GM21723 (cell line): ENCODE results near the gene HLA-B.
"Not testable (repeated sequence)": the region's sequence is repeated elsewhere in the genome, so short reads cannot be mapped to it uniquely, and the experiment has no call there.

Experiments
- ATAC-seq: cut with Tn5 transposase; IDR thresholded peaks from one replicate; pipeline ENCODE4 v1.9.1; 2021; ENCODE audit warnings: mild to moderate bottlenecking, moderate library complexity; ENCODE audit not compliant: unreplicated experiment

The HLA-B gene

GRCh38 chr6:31385041-31385440, 28.1 kb upstream of the HLA-B start:
- ATAC-seq = no peak

DNA sequence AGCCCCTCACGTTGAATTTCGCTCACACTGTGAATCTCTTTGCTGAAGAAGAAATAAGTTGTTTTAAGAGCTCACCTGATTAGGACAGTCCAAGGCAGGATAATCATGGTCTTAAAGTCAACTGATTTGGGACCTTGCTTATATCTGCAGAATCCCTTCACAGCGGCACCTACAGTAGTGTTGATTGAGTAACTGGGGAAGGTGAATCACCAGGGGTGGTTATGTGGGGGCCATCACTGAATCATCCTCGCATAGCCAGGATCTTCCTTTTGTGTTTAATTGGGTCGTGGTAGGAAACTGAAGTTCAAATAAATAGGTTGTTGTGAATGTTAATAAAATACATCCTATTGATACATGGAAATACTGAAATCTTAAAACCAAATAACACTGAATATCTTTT, 26.2 kb upstream of the HLA-B start:
- no peak for ATAC-seq

- ATAC-seq = no peak
Measured at GRCh38 chr6:31381666-31382065, 24.7 kb upstream of the HLA-B start.

GRCh38 chr6:31379850-31380249, 22.9 kb upstream of the HLA-B start:
- no peak for ATAC-seq

GRCh38 chr6:31378721-31379103, 21.7 kb upstream of the HLA-B start:
- ATAC-seq = no peak

- no peak for ATAC-seq
Measured at GRCh38 chr6:31378062-31378720, 21.2 kb upstream of the HLA-B start.

- ATAC-seq = no peak
Measured at GRCh38 chr6:31377029-31377428, 20.1 kb upstream of the HLA-B start.

GRCh38 chr6:31375699-31376098, 18.7 kb upstream of the HLA-B start:
- ATAC-seq = no peak

- not testable (repeated sequence) for ATAC-seq
Measured at GRCh38 chr6:31374118-31374517, 17.1 kb upstream of the HLA-B start.

GRCh38 chr6:31368461-31368860, 11.5 kb upstream of the HLA-B start:
- no peak for ATAC-seq

DNA sequence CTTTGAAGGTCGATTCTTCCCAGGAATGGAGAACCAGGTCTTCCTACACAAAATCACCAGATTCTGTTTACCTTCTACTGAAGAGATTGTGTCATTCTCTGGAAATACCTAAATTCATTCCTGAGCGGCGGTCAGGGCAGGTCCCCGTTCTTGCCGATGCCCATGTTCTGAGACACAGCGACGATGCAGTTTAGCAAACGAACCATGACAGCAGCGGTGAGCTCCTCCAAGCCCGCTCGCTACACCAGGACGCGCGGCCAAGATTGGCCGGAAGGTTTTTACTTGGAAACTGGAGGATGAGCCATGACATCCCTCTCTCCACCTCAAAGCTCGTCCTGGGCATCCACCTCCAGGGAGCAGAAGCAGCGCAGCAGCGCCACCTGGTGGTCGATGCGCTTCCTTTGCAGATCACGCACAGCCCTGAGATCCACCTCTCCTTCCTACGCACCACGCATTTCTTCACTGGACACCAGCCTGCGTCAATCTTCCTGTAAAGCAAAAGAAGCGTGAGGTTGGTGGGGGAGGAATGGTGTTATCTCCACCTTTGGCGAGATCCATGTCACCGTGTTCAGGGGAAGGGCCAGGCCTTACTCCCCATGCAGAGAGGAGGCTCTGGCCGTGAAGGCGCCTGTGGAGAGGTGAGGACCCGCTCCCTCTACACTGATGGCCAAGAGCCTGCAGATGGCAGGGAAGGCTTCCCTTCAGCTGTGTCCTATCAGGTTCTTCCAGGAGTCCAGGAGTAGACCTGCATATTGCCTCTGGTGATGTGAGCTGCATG, 9.9 kb upstream of the HLA-B start:
- peak; percentile 68 for ATAC-seq

- no peak for ATAC-seq
Measured at GRCh38 chr6:31365864-31366263, 8.9 kb upstream of the HLA-B start.

DNA sequence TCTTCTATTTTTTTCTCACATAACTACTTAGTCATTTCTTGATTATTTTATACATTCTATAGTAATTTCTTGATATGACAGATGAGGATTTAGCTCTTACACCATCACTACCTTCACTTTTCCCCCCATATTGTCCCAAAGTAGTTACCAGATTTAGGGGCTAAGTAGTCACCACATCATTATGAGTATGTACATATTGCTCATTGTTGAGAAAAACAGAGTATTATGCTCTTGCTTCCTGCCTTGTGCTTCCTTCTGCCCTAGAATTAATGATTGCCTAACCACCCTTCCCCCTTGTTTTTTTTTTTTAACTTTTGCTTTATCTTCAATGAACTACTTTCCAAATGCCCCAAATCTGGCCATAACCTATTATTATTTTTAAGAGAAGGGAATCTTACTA, 6.8 kb upstream of the HLA-B start:
- no peak for ATAC-seq

DNA sequence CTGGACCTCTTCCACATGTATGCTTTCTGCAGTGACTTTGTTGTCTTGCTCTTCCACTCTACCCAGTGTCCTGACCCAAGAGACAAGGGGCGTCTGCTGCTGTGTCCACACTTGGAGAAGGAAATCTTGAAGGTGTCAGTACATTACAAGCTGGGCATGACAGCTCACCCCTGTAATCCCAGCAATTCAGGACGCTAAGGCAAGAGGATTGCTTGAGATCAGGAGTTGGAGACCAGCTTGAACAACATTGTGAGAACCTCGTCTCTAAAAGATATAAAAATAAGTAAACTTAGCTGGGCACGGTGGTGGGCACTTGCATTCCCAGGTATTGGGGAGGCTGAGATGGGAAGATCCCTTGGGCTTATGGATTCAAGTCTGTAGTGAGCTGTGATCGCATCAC, 5.8 kb upstream of the HLA-B start:
- no peak for ATAC-seq

GRCh38 chr6:31359581-31359980, 2.6 kb upstream of the HLA-B start:
- ATAC-seq = no peak

- no peak for ATAC-seq
Measured at GRCh38 chr6:31358302-31358701, 1.3 kb upstream of the HLA-B start.

DNA sequence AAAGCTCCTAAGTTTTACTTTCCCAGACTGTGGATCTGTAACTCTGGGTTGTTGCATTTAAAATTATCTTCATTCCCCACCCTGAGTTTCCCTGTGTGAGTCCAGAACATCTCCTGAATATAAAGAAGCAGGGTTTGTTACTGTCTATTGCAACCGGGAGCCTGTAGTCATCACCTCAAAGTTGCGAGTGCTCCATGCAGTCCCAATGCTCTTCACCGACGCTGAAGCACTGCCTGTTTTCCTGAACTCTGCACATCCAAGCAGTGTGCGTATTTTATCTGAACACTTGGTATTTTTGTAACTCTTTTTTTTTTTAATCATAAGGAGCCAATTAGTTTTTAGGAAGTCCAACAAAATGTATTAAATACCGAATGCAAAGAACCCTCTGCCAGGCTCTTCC, 907 bp upstream of the HLA-B start:
- no peak for ATAC-seq

GRCh38 chr6:31356216-31356945, 598 bp downstream of the HLA-B start:
- peak; percentile 36 for ATAC-seq

DNA sequence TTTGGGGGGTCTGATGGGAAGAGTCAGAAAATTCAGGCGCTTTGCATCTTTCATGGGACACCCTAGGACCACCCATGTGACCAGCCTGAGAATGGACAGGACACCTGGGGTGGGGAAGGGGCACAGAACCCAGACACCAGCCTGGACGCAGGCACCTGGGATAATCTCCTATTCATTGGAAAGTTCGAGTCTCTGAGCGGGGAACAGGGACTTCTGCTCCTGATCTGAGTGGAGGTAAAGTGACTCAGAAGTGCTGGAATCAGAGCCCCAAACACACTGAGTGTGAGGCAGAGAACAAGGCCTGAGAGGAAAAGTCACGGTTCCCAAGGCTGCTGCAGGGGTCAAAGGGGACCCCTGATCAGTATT, 1.4 kb downstream of the HLA-B start:
- no peak for ATAC-seq

DNA sequence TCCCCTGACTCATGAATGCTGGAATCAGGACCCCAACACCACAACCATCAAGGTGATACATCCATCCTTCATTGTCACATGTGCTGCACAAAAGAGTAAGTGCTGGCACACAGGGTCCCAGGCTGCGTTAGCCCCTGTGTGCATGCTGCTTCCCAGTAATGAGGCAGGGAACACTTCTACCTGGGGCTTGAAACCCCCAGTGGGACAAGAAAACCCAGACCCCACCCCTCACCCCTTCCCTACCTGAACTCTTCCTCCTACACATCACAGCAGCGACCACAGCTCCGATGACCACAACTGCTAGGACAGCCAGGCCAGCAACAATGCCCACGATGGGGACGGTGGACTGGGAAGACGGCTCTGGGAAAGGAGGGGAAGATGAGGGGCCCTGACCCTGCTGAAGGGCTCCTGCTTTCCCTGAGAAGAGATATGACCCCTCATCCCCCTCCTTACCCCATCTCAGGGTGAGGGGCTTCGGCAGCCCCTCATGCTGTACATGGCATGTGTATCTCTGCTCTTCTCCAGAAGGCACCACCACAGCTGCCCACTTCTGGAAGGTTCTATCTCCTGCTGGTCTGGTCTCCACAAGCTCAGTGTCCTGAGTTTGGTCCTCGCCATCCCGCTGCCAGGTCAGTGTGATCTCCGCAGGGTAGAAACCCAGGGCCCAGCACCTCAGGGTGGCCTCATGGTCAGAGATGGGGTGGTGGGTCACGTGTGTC, 2.0 kb downstream of the HLA-B start:
- ATAC-seq = no peak

DNA sequence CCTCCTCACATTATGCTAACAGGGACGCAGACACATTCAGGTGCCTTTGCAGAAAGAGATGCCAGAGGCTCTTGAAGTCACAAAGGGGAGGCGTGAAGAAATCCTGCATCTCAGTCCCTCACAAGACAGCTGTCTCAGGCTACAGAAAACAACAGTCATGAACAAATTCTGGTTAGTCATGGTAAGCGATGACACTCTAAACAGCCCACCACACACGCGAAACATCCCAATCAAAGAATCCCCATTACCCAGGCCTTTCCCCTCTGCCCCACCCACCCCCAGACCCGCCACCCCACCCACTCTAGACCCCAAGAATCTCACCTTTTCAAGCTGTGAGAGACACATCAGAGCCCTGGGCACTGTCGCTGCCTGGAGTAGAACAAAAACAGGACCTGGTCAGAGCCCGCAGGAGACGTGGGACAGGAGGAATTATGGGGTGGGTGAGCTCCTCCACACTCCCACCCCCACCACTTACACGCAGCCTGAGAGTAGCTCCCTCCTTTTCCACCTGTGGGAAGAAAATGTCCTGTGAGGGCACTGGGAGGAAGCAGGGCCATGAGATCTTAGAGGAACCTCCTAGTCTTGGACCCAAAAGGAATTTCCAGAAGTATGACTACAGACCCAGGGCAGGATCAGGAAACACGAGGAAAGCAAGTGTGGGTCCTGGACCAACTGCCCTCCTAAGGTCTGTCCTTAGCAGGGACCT, 2.7 kb downstream of the HLA-B start:
- no peak for ATAC-seq
